HepG2 (cell line): ENCODE results near the gene TMCC1. TPM values are rescaled to one million over a fixed set of nuclear protein-coding genes. Genes with fewer than 3 reads are reported as not detected.

Source experiments
- ATAC-seq: fragments of 200-7000 bp; cut with Tn5 transposase; 3 replicates; pipeline ENCODE4 v1.9.1; 2020; ENCODE audit warnings: mild to moderate bottlenecking, moderate library complexity
- BruUV-seq: library from RNA; stranded (reverse); fragments of 400-500 nt; replicated peaks from 2 replicates; lab custom pipeline; 2021; lab: Mats Ljungman, UMichigan
- CTCF ChIA-PET: fragments of 300-600 bp; formaldehyde crosslinking; extraction: SDS; loops from one replicate; lab custom pipeline; 2021; ENCODE audit warnings: low total read pairs, inconsistent platforms, low intra/inter-chr PET ratio; lab: Yijun Ruan, JAX
- POLR2A ChIA-PET: fragments of 350-600 bp; sonication (Branson Sonifier 250); formaldehyde crosslinking; loops from one replicate; lab custom pipeline; 2020; ENCODE audit warnings: antibody characterized with exemption, inconsistent platforms; lab: Yijun Ruan, JAX
- DNase-seq: peaks from one replicate; pipeline ENCODE4 v3.0.0-alpha.2; 2015; ENCODE audit warnings: low spot score
- FAIRE-seq: peaks from 3 replicates; lab custom pipeline; 2011; peaks lifted over from hg19 to GRCh38; lab: Jason Lieb, UNC
- H2AFZ ChIP-seq: one replicate; pipeline ENCODE4 v1.6.1; 2011; ENCODE audit warnings: low read length, inconsistent platforms
- H3K27ac ChIP-seq: fragments of 300-600 bp; 3 replicates; pipeline ENCODE4 v1.8.0; 2011; ENCODE audit warnings: mixed run types, mild to moderate bottlenecking, mixed read lengths, low read length, inconsistent platforms; ENCODE audit not compliant: insufficient read depth; ENCODE audit errors: extremely low read length
- H3K27me3 ChIP-seq, 2 experiments: fragments of 200-600 bp in 1 of 2; 2 replicates in 1 of 2; 3 replicates in 1 of 2; pipeline versions ENCODE4 v1.6.0 to v1.8.0; 2011; ENCODE audit warnings: low read length in 2 of 2, mild to moderate bottlenecking in 2 of 2, moderate library complexity in 2 of 2, inconsistent platforms in 1 of 2; ENCODE audit not compliant: insufficient read depth in 2 of 2, control insufficient read depth in 1 of 2
- H3K36me3 ChIP-seq, 2 experiments: fragments of 200-600 bp in 1 of 2; replicated peaks in 1 of 2; 2 replicates in 1 of 2; 3 replicates in 1 of 2; pipeline versions ENCODE4 v1.5.1 to v1.8.0; 2011; ENCODE audit warnings: low read length in 2 of 2, inconsistent platforms in 1 of 2; ENCODE audit not compliant: insufficient read depth in 2 of 2, control insufficient read depth in 1 of 2
- H3K4me1 ChIP-seq: 2 replicates; pipeline ENCODE4 v1.5.1; 2012; ENCODE audit warnings: low read length, inconsistent platforms; ENCODE audit not compliant: insufficient read depth
- H3K4me2 ChIP-seq: 2 replicates; pipeline ENCODE4 v1.6.0; 2011; ENCODE audit warnings: low read depth, low read length, inconsistent platforms
- H3K4me3 ChIP-seq, 3 experiments: fragments of 200-600 bp in 1 of 3; sonication (generic), shearing (Covaris generic) in 1 of 3; replicated peaks in 1 of 3; 2 replicates each; pipeline ENCODE4 v1.5.1; 2011 to 2016; ENCODE audit warnings: low read length in 3 of 3, inconsistent platforms in 2 of 3, low read depth in 2 of 3, mild to moderate bottlenecking in 2 of 3, control low read depth in 1 of 3, mixed read lengths in 1 of 3; ENCODE audit not compliant: insufficient read depth in 1 of 3
- H3K79me2 ChIP-seq: one replicate; pipeline ENCODE4 v1.6.1; 2011; ENCODE audit warnings: low read length, inconsistent platforms; ENCODE audit not compliant: insufficient read depth
- H3K9ac ChIP-seq: 2 replicates; pipeline ENCODE4 v1.6.0; 2011; ENCODE audit warnings: mild to moderate bottlenecking, low read depth, low read length, inconsistent platforms; ENCODE audit not compliant: insufficient read depth
- H3K9me3 ChIP-seq: 2 replicates; pipeline ENCODE4 v1.5.1; 2012; ENCODE audit warnings: mild to moderate bottlenecking, low read length
- H4K20me1 ChIP-seq: 2 replicates; pipeline ENCODE4 v1.6.0; 2011; ENCODE audit warnings: inconsistent platforms, mild to moderate bottlenecking, low read length, moderate library complexity; ENCODE audit not compliant: insufficient read depth
- AHDC1 ChIP-seq: sonication (generic); formaldehyde crosslinking; IDR thresholded peaks from 2 replicates; pipeline ENCODE4 v1.5.1; 2020; ENCODE audit warnings: mild to moderate bottlenecking, missing genetic modification reagents, borderline replicate concordance
- HDAC2 ChIP-seq: sonication (generic); formaldehyde crosslinking; IDR thresholded peaks from 2 replicates; pipeline ENCODE4 v1.4.0; 2020; ENCODE audit warnings: missing genetic modification reagents
- KLF11 ChIP-seq: IDR thresholded peaks from 2 replicates; pipeline ENCODE4 v1.6.1; 2016; ENCODE audit warnings: missing compliant biosample characterization
- MED1 ChIP-seq: sonication (generic); formaldehyde crosslinking; IDR thresholded peaks from 2 replicates; pipeline ENCODE4 v1.4.0; 2020; ENCODE audit warnings: missing genetic modification reagents
- MEIS1 ChIP-seq: sonication (generic); formaldehyde crosslinking; IDR thresholded peaks from 2 replicates; pipeline ENCODE4 v1.9.0; 2021; ENCODE audit warnings: mild to moderate bottlenecking, missing genetic modification reagents, moderate library complexity, borderline replicate concordance
- NFATC3 ChIP-seq: sonication (generic); formaldehyde crosslinking; IDR thresholded peaks from 2 replicates; pipeline ENCODE4 v1.5.1; 2020; ENCODE audit warnings: mild to moderate bottlenecking, missing genetic modification reagents
- NFIB ChIP-seq: sonication (generic); formaldehyde crosslinking; IDR thresholded peaks from 2 replicates; pipeline ENCODE4 v1.9.0; 2021; ENCODE audit warnings: missing genetic modification reagents, mild to moderate bottlenecking, borderline replicate concordance
- RNF2 ChIP-seq: fragments of 450-650 bp; conservative IDR thresholded peaks from 2 replicates; pipeline ENCODE4 v1.6.1; 2016; ENCODE audit warnings: low read depth
- ZBTB8A ChIP-seq: sonication (generic); formaldehyde crosslinking; IDR thresholded peaks from 2 replicates; pipeline ENCODE4 v1.4.0; 2020; ENCODE audit warnings: mild to moderate bottlenecking, low read depth, missing genetic modification reagents, borderline replicate concordance
- ZNF260 ChIP-seq: sonication (generic); formaldehyde crosslinking; IDR thresholded peaks from 2 replicates; pipeline ENCODE4 v1.4.0; 2020; ENCODE audit warnings: missing genetic modification reagents, low read depth, mild to moderate bottlenecking, borderline replicate concordance
- ZNF281 ChIP-seq: sonication (generic); formaldehyde crosslinking; IDR thresholded peaks from 2 replicates; pipeline ENCODE4 v1.4.0; 2020; ENCODE audit warnings: missing genetic modification reagents, borderline replicate concordance
- ZNF30 ChIP-seq: sonication (generic); formaldehyde crosslinking; IDR thresholded peaks from 2 replicates; pipeline ENCODE4 v1.5.0; 2020; ENCODE audit warnings: mild to moderate bottlenecking, missing genetic modification reagents
- ZNF317 ChIP-seq: sonication (generic); formaldehyde crosslinking; IDR thresholded peaks from 2 replicates; pipeline ENCODE4 v1.5.0; 2020; ENCODE audit warnings: mild to moderate bottlenecking, missing genetic modification reagents
- ZNF33B ChIP-seq: sonication (generic); formaldehyde crosslinking; IDR thresholded peaks from 2 replicates; pipeline ENCODE4 v1.5.1; 2020; ENCODE audit warnings: mild to moderate bottlenecking, missing genetic modification reagents
- ZNF431 ChIP-seq: sonication (generic); formaldehyde crosslinking; IDR thresholded peaks from 2 replicates; pipeline ENCODE4 v1.9.0; 2022; ENCODE audit warnings: missing genetic modification reagents, low read depth, mild to moderate bottlenecking, borderline replicate concordance
- ZNF639 ChIP-seq: conservative IDR thresholded peaks from 2 replicates; pipeline ENCODE4 v1.6.1; 2018; ENCODE audit warnings: missing genetic modification reagents
- WGBS: methylation state at CpG from one replicate; pipeline ENCODE4 v1.1.6; 2017; ENCODE audit warnings: low lambda C conversion rate; 5-methylcytosine and 5-hydroxymethylcytosine counted together
- in situ Hi-C: cut with HindIII; loops from 2 replicates; pipeline ENCODE4 v1.10.0; 2017; ENCODE audit warnings: low pct_unique_long_range_greater_than_20kb; ENCODE audit not compliant: extremely low pct_ligation_motif_present
- intact Hi-C: fragments of 100-400 bp; cut with micrococcal nuclease; formaldehyde crosslinking; loops from one replicate; pipeline ENCODE4 v1.10.0; 2022; ENCODE audit not compliant: unreplicated experiment
- polyA plus RNA-seq, 8 experiments: library from polyadenylated mRNA; depleted of rRNA in 3 of 8; stranded (reverse) in 7 of 8; unstranded in 1 of 8; fragments of >200 nt; fragmentation: Illumina TruSeq in 4 of 8; extraction: Trizol in 4 of 8; gene quantifications; 2 replicates each; pipeline versions ENCODE4 v1.2.1 to v1.2.3, GENCODE V29; 2011 to 2016; ENCODE audit warnings: low read depth in 4 of 8, missing spikeins in 1 of 8, mixed read lengths in 1 of 8; ENCODE audit not compliant: insufficient read depth in 1 of 8
- total RNA-seq, 5 experiments: library from RNA; depleted of rRNA; stranded (reverse); fragments of >200 nt; fragmentation: Illumina TruSeq; extraction: Trizol; gene quantifications; 2 replicates each; pipeline ENCODE4 v1.2.3, GENCODE V29; 2016; ENCODE audit warnings: low read depth in 1 of 5

The TMCC1 gene
- total and polyA plus RNA-seq, 2 of the 13 experiments (the other 11 are each of a cell fraction or from before 2014, with no cell fraction given), result 12.1 to 264 TPM

- Histone ChIP-seq H3K4me2 (peak overlapping the region; percentile 84), H4K20me1 (no peaks in the 10 kb centered on the region), H3K9ac (no peak overlapping the region), H3K4me1 (peaks cover 49% of the 10 kb centered on the region), H3K79me2 (peaks cover 41% of the 10 kb centered on the region), H3K9me3 (no peaks in the 10 kb centered on the region), H3K36me3 (no peaks in the 10 kb centered on the region), H2AFZ (no peak overlapping the region), H3K27me3 (no peaks in the 10 kb centered on the region; a peak in 1 of 5 replicates), H3K4me3 (peak overlapping the region in 2 of 3 experiments; percentile 1 to 13; a peak in 3 of 6 replicates), H3K27ac (peak overlapping the region; percentile 57)
- WGBS, result 84% methylated on average over 2 of the region's 2 CpGs
- FAIRE-seq (no peak), ATAC-seq (peak; percentile 28; the same call in 2 of the 3 replicates), DNase-seq (peak; percentile 64)
- ChIA-PET POLR2A (no interaction called here), CTCF (no interaction called here)
- intact Hi-C loops, result loop anchor here (5.0 kb wide), 1 partner anchor 42 kb away; no protein-coding TSS in a partner anchor
- BruUV-seq, result no TSS peak
- in situ Hi-C loops, result no loop called here
- TF ChIP-seq ZNF639 (CRISPR knock-in tag) (no peak), RNF2 (no peak), AHDC1 (CRISPR knock-in tag) (peak; percentile 41; the same call in 1 of the 2 replicates), NFATC3 (CRISPR knock-in tag) (no peak), NFIB (CRISPR knock-in tag) (no peak), ZNF317 (CRISPR knock-in tag) (no peak), KLF11 (no peak), ZNF33B (CRISPR knock-in tag) (no peak), ZNF431 (no peak), ZNF281 (CRISPR knock-in tag) (no peak), ZNF260 (no peak), MEIS1 (no peak), MED1 (peak; percentile 76), ZBTB8A (CRISPR knock-in tag) (no peak), ZNF30 (CRISPR knock-in tag) (no peak), HDAC2 (peak; percentile 75)
Measured at GRCh38 chr3:129890125-129890524, 3.4 kb downstream of the TMCC1 start.
